ENCODE data around the gene NXPH4.

The NXPH4 gene

GRCh38 chr12:57250541-57250940, 33.9 kb downstream of the NXPH4 start:
- TF ChIP-seq REST (IDR thresholded peaks at IDR 0.05; ENCODE audit: low read depth): no peak
- TF ChIP-seq ZBTB7A (IDR thresholded peaks at IDR 0.05; ENCODE audit: low read depth): no peak

GRCh38 chr12:57250956-57251355, 34.4 kb downstream of the NXPH4 start, which contains the start of gene STAC3:
TSS of gene STAC3 (minus strand) at chr12:57251187. CDS start at chr12:57249636, 1,551 bp downstream.
- TF ChIP-seq TAF1 (IDR thresholded peaks at IDR 0.05; ENCODE audit: low read depth) (no peak), CREB1 (IDR thresholded peaks at IDR 0.05; ENCODE audit: low read depth) (no peak), ZBTB7A (IDR thresholded peaks at IDR 0.05; ENCODE audit: low read depth) (no peak), MAX (IDR thresholded peaks at IDR 0.05) (no peak), NFIC (IDR thresholded peaks at IDR 0.05) (no peak), REST (IDR thresholded peaks at IDR 0.05; ENCODE audit: low read depth) (no peak), RAD21 (IDR thresholded peaks at IDR 0.05; ENCODE audit: low read depth) (no peak), YY1 (IDR thresholded peaks at IDR 0.05; ENCODE audit: low read depth) (no peak), TCF12 (IDR thresholded peaks at IDR 0.05; ENCODE audit: low read depth) (no peak), EP300 (IDR thresholded peaks at IDR 0.05; ENCODE audit: borderline replicate concordance) (no peak), FOXM1 (IDR thresholded peaks at IDR 0.05; ENCODE audit: borderline replicate concordance, low read depth) (no peak), USF1 (IDR thresholded peaks at IDR 0.05) (no peak), TEAD4 (IDR thresholded peaks at IDR 0.05) (no peak), EGR1 (IDR thresholded peaks at IDR 0.05) (no peak), CEBPB (IDR thresholded peaks at IDR 0.05) (no peak)

- peak; percentile 72 for TF ChIP-seq REST (IDR thresholded peaks at IDR 0.05; ENCODE audit: low read depth)
- no peak for TF ChIP-seq TCF12 (IDR thresholded peaks at IDR 0.05; ENCODE audit: low read depth)
Measured at GRCh38 chr12:57254506-57255280, 38.1 kb downstream of the NXPH4 start.

GRCh38 chr12:57255916-57256315, 39.3 kb downstream of the NXPH4 start:
- no peak for TF ChIP-seq NFIC (IDR thresholded peaks at IDR 0.05)
- TF ChIP-seq USF1 (IDR thresholded peaks at IDR 0.05): no peak
- no peak for TF ChIP-seq TEAD4 (IDR thresholded peaks at IDR 0.05)
- TF ChIP-seq ZBTB7A (IDR thresholded peaks at IDR 0.05; ENCODE audit: low read depth): no peak
- TF ChIP-seq TAF1 (IDR thresholded peaks at IDR 0.05; ENCODE audit: low read depth): no peak
- no peak for TF ChIP-seq CREB1 (IDR thresholded peaks at IDR 0.05; ENCODE audit: low read depth)
- no peak for TF ChIP-seq YY1 (IDR thresholded peaks at IDR 0.05; ENCODE audit: low read depth)
- no peak for TF ChIP-seq FOXM1 (IDR thresholded peaks at IDR 0.05; ENCODE audit: borderline replicate concordance, low read depth)
- TF ChIP-seq TCF12 (IDR thresholded peaks at IDR 0.05; ENCODE audit: low read depth): no peak
- TF ChIP-seq RAD21 (IDR thresholded peaks at IDR 0.05; ENCODE audit: low read depth): no peak
- no peak for TF ChIP-seq CEBPB (IDR thresholded peaks at IDR 0.05)
